ENCODE measurements around the gene ATG4C.
"Not testable (repeated sequence)": the region's sequence is repeated elsewhere in the genome, so short reads cannot be mapped to it uniquely, and the experiment has no call there.

DNA sequence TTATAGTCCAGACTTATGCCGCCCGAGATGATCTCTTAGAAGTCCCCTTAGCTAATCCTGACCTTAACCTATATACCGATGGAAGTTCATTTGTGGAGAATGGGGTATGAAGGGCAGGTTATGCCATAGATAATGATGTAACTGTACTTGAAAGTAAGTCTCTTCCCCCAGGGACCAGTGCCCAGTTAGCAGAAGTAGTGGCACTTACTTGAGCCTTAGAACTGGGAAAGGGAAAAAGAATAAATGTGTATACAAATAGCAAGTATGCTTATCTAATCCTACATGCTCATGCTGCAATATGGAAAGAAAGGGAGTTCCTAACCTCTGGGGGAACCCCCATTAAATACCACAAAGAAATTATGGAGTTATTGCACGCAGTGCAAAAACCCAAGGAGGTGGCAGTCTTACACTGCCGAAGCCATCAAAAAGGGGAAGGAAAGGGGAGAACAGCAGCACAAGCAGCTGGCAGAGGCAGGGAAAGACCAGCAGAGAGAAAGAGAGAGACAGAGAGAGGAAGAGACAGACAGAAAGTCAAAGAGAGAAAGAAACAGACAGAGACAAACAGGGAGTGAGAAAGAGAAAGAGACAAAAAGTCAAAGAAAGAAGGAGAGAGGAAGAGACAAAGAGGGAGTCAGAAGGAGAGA is 24.6 kb upstream of the ATG4C start:
- not testable (repeated sequence) for TF ChIP-seq EZH2 (IDR thresholded peaks at IDR 0.05; ENCODE audit: borderline replicate concordance, low read depth, low read length, severe bottlenecking); CTCF (IDR thresholded peaks at IDR 0.05; ENCODE audit: borderline replicate concordance, extremely low read depth, low read length, poor library complexity, severe bottlenecking)

Data from DND-41 (cell line).